Measurements from ENCODE around the gene PDXP.

PDXP gene

DNA sequence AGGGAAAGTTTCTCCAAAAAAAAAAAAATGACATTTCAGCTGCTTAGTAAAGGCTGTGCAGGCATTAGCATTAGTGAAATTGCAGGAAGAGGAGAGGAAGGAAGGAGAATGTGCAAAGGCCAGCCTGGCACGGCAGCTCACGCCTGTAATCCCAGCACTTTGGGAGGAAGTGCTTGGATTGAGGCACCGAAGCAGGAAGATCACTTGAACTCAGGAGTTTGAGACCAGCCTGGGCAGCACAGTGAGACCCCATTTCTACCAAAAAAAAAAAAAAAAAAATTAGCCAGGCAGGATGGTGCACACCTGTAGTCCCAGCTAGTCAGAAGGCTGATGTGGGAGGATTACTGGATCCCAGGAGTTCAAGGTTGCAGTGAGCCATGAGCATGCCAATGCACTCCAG lies 46.1 kb downstream of the PDXP start:
- no peak for DNase-seq

DNA sequence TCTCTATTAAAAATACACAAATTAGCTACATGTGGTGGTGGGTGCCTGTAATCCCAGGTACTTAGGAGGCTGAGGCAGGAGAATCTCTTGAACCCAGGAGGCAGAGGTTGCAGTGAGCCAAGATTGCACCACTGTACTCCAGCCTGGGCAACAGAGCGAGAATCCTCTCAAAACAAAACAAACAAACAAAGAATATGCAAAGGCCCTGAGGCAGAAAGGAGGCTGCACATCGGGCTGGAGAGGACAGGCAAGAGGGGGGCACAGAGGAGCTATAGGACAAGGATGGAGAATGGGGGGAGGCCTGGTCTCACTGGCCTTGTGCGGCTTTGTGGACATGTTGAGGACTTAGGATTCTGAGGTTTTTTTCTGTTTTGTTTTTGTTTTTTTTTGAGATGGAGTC lies 46.7 kb downstream of the PDXP start:
- DNase-seq, result no peak

DNA sequence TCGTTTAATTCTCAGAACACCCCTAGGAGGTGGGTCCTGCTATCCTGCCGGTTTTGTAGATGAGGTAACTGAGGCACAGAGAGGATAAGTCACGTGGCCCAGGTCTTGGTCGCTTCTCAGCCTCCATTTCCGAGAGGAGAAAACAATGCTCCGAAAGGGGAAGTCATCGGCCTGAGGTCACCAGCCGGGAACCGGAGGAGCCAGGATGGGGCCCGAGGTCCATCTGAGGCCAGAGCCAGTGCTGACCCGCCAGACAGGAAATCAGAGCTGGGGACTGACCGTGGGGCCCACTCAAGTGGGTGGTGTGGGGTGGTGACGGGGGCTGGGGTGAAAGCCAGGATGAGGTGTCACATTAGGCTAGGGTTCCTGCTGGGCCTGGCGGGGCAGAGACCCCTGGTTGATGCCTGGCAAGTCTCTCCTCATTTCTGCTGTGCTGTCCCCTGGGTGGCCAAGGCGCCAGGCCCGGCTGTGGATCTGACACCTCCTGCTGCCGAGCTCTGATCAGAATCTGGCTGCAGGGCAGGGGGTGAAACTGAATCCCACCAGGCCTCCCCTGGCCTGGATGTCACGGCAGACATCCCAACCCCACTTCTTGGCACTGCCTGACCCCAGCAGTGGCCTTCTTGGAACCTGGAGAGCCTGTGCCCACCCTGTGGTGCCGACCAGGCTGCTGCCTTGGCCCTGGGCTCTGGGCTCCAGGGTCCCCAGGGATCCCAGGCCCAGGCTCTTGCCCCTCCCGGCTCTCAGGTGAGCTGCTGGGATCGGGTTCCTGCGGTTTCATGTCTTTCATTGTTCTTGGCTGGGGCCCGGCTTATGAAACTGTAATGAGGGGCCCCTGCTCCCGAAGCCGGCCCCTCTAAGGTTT lies 50.3 kb downstream of the PDXP start:
- DNase-seq, result no peak

- DNase-seq, result no peak
Measured at GRCh38 chr22:37709445-37709765, 50.9 kb downstream of the PDXP start.

DNA sequence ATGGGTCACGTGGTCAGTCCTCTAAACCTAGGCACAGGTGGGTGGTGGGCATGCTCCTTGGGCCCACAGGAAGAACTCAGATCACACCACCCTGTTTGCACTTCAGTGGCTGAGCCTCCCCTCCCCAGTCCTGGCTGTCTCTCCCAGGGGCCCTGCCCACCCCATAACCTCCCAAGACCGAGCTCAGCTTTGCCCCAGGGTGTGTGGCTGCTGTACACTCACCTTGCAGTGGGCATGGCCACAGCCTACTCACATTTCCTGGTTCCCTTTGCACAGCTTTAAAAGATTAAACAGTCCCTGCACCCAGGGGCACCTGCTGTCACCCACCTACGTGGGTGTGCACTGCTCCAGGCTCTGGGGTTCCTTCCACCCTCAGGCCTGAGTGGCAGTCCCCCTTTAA lies 52.2 kb downstream of the PDXP start:
- DNase-seq, result no peak

DNA sequence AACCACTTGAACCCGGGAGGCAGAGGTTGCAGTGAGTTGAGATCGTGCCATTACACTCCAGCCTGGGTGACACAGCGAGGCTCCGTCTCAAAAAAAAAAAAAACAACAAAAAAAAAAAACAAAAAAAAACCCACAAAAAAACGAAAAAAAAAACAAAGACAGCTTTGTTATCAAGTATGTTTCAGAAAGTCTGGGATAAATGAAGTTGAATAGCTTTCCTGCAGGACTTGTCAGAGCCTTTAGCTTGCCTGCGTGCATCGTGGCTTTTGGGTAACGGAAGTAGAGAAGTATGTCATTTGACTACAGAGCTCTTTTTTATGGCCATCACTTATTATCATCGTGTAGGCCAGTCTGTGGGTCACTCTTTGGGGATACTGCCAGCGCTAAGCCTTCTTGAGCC lies 53.0 kb downstream of the PDXP start:
- DNase-seq, result no peak

DNA sequence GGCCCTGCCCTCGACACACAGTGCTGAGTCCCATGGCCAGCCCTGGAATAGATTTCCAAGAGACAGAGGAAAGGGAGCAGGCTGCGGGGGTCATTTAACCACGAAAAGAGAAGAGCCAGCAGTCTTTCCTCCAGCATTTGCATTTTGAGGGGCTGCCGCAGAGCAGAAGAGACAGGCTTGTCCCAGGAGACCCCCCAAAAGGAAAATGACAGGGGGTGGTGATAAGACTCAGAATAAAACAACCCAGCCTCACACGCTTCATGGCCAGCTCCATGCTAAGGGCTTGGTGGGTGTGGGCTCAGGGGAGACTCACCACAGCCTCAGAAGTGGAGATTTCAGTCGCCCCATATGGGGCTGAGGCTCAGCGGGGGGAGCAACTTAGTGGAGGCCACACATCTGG lies 55.2 kb downstream of the PDXP start:
- no peak for DNase-seq

DNA sequence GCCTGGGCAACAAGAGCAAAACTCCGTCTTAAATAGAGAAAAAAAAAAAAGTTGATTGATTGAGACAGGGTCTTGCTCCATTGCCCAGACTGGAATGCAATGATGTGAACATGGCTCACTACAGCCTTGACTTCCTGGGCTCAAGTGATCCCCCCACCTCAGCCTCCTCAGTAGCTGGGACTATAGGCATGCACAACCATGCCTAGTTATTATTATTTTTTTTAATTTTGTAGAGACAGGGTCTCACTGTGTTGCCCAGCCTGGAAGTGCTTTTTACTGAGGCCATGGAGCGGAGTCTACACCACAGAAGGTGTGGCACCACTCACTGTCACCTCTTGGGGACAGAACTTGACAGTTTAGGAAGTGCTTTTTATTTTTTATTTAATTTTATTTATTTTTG lies 56.1 kb downstream of the PDXP start:
- no peak for DNase-seq

DNA sequence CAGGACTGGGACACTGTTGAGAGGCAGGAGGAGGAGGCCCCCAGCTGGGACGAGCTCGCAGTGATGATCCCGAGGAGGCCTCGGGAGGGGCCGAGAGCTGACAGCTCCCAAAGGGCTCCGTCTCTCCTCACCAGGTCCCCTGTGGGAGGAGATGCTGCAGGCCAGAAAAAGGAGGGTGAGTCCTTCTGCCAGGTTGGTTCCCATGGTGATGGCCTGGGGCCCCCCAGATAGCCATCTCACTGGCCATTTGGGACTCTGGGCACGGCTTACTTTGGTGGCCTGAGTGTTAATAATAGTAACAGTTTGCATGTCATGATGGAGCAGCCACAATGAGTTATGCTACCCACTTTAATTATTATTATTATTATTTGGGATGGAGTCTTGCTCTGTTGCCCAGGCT lies 57.2 kb downstream of the PDXP start:
- no peak for DNase-seq

Data from bone marrow (tissue), 2 donors.